Left lung (tissue), 10 donors: ENCODE data around the gene PTPRO. TPM values are rescaled to one million over a fixed set of nuclear protein-coding genes. Genes with fewer than 3 reads are reported as not detected.

Experiments
- ATAC-seq: fragments of 200-7000 bp; cut with Tn5 transposase; one replicate; pipeline ENCODE4 v1.9.1; 2020; ENCODE audit warnings: moderate library complexity
- DNase-seq, 4 donors: peaks; one replicate each; pipeline ENCODE4 v3.0.0-alpha.2; 2013 to 2020
- H3K27ac ChIP-seq, 2 donors: fragments of 200-600 bp; sonication (generic) in 1 of 2; one replicate each; pipeline versions ENCODE4 v1.5.0 to v1.8.0; 2020 to 2021
- H3K27me3 ChIP-seq, 2 donors: fragments of 200-600 bp; sonication (generic) in 1 of 2; one replicate each; pipeline versions ENCODE4 v1.5.0 to v1.8.0; 2020 to 2021
- H3K36me3 ChIP-seq, 2 donors: fragments of 200-600 bp; sonication (generic) in 1 of 2; one replicate each; pipeline versions ENCODE4 v1.5.0 to v1.8.0; 2020 to 2021
- H3K4me1 ChIP-seq, 2 donors: fragments of 200-600 bp; one replicate each; pipeline ENCODE4 v1.8.0; 2021
- H3K4me3 ChIP-seq, 2 donors: fragments of 200-600 bp; sonication (generic) in 1 of 2; one replicate each; pipeline versions ENCODE4 v1.5.0 to v1.8.0; 2020 to 2021; ENCODE audit warnings: mild to moderate bottlenecking in 1 of 2
- H3K9me3 ChIP-seq, 2 donors: fragments of 200-600 bp; sonication (generic) in 1 of 2; one replicate each; pipeline versions ENCODE4 v1.5.0 to v1.8.0; 2020 to 2021
- CTCF ChIP-seq, 2 donors: fragments of 200-600 bp; sonication (generic) in 1 of 2; IDR thresholded peaks; one replicate each; pipeline versions ENCODE4 v1.5.0 to v1.8.0; 2021; ENCODE audit warnings: antibody characterized with exemption in 2 of 2
- intact Hi-C, 2 donors: fragments of 100-400 bp; cut with DNase I; formaldehyde crosslinking; loops; one replicate each; pipeline versions ENCODE4 v1.11.2 to v1.14.2; 2022
- polyA plus RNA-seq, 6 donors: library from polyadenylated mRNA; unstranded; fragments of 120-200 nt; gene quantifications; one replicate each; pipeline ENCODE4 v1.2.1, GENCODE V29; 2013; ENCODE audit not compliant: insufficient read length in 6 of 6
- total RNA-seq, 2 donors: library from RNA; stranded (reverse); fragmentation: NEBNext Ultra II Directional; extraction: Animal tissue kit (Norgen Biotek cat#: 25700); gene quantifications; one replicate each; pipeline ENCODE4 v1.2.1, GENCODE V29; 2021
- donor health status: DM: no; HTN: yes; CAD: no.
- donor health status: DM: no; HTN: no; CAD: no.

PTPRO gene
- total and polyA plus RNA-seq, 8 donors: 1.1 to 11.9 (median 1.7) TPM

DNA sequence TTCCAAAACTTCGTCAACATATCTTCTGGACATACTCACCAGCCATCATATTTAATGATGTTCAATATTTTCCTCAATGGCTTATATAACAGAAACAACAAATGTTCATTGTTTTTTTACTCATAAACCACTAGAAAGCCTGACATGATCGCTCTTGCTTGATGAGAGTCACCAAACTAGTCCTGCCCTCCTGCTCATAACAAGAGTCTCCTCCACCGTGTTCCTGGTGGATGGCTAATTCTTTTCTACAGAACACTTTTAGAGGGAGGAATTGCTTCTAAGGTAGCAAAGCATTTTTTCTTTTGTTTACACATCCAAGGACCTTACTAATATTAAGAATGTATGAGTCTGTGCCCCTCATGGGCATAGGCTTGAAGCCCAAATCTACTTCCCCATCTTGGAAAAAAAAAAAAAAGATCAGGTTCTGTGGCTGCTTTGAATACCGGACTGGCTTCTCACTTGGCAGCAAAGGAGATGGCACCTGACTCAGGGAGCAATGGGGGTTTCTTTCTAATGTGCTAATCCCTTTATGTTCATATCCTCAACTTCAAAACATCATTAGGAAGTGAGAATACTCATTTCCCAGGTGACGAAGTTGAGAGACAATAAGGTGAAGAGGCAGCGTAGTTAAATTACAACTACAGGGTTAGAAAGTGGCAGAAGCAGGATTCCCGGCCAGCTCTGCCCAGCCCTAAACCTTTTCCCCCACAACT is 278.1 kb downstream of the PTPRO start:
- H3K36me3 ChIP-seq: no peaks in the 10 kb centered on the region
- DNase-seq (no peak), ATAC-seq (no peak)
- no peak overlapping the region for H3K27ac ChIP-seq
- intact Hi-C loops: no loop called here
- no peaks in the 10 kb centered on the region for H3K27me3 ChIP-seq
- H3K4me3 ChIP-seq: no peak overlapping the region
- H3K9me3 ChIP-seq: no peaks in the 10 kb centered on the region
- peaks cover 8 to 21% of the 10 kb centered on the region in 2 donors for H3K4me1 ChIP-seq
- TF ChIP-seq CTCF (IDR thresholded peaks at IDR 0.05): no peak

DNA sequence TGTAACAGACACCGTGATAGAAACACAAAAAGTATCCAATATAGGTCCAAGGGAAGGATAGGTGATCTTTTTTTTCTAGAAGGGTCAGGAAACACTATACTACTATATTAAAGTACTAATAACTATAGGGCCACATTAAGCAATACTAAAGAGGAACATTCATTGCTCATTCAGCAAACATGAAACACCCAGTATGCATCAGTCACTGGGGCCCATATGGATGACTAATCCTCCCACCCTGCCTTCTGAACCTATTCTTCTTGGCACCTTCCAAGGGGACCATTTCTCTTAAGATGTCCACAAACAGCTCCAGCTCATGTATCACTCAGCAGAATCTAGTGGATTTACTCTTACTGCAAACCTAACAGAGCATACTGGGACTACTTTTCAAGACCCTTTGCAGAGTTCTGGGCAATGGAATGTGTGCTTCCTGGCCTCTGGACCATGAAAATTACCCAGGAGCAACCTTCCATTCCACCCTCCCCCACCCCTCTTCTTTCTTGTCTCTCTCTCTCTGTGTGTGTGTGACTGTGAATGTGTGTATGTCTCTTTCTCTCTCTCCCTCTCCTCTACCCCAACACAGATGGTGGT is 279.0 kb downstream of the PTPRO start:
- TF ChIP-seq CTCF (IDR thresholded peaks at IDR 0.05): no peak
- intact Hi-C loops: no loop called here
- Histone ChIP-seq H3K27ac (no peak overlapping the region), H3K4me1 (peaks cover 6 to 21% of the 10 kb centered on the region in 2 donors), H3K27me3 (no peaks in the 10 kb centered on the region), H3K9me3 (no peaks in the 10 kb centered on the region), H3K36me3 (no peaks in the 10 kb centered on the region), H3K4me3 (no peak overlapping the region)
- peak; percentile 53 for ATAC-seq
- no peak for DNase-seq

DNA sequence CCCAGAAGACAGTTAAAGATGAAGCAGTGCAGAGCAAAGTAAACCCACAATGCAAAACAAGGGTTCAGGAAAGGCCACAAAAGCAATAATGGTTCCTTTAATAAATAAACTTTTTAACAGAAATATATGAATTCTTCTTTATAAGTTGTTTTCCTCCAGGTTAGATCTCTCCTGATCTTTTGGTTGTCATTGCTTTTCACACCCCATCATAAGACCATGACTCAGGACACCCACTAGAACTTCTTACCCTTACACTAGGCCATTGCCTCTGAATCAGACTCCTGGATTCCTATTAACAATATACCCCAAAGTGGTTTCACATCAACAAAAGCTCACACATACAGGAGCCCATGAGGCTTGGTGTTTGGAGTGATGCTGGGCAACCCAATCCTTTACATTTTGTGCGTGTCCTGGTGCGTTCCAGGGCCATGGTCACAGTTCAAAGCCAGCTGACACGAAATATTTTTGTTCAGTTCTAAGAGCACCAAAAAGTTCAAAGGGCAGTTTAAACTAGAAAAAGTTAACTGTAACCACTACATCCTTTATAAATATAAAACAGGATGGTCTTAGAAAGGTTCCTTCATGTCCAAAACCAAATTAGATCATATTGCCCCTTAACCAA is 279.9 kb downstream of the PTPRO start:
- Histone ChIP-seq H3K4me1 (peaks cover 4 to 21% of the 10 kb centered on the region in 2 donors), H3K27ac (no peak overlapping the region), H3K27me3 (no peaks in the 10 kb centered on the region), H3K9me3 (no peaks in the 10 kb centered on the region), H3K36me3 (no peaks in the 10 kb centered on the region), H3K4me3 (no peak overlapping the region)
- intact Hi-C loops: no loop called here
- DNase-seq (no peak), ATAC-seq (no peak)
- TF ChIP-seq CTCF (IDR thresholded peaks at IDR 0.05): no peak

DNA sequence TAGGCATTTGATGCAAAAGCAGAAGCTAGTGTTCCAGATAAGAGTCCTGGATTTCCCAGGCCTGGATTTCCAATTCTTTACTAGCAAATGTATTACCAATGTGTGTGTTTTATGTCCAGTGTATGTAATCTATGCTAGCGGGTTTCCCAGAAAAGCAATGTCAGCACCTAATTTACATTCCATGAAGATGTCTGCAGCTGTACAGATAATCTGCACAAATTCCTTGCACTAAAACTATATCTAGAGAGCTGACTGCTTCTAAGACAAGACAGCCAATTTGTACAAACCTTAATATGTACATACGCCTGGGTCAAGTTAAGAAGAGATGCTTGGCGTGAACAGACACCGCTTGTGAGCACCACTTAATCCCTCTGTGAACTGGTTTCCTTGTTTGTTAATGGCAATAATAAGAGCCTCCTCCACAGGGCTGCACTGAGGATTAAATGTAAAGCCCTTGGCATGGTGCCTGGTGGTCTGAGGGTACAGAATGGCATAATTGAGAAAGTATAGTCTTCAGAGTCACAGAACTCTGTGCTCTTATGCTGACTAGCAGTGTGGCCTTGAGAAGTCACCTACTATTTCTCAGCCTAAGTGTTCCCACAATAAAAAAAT is 281.3 kb downstream of the PTPRO start:
- no peak for TF ChIP-seq CTCF (IDR thresholded peaks at IDR 0.05)
- no peaks in the 10 kb centered on the region for H3K9me3 ChIP-seq
- intact Hi-C loops: no loop called here
- H3K27me3 ChIP-seq: no peaks in the 10 kb centered on the region
- DNase-seq (peak in 2 of 4 donors; percentile 32 to 56), ATAC-seq (no peak)
- H3K4me1 ChIP-seq: peaks cover 4 to 21% of the 10 kb centered on the region in 2 donors
- no peak overlapping the region for H3K27ac ChIP-seq
- H3K36me3 ChIP-seq: no peaks in the 10 kb centered on the region
- H3K4me3 ChIP-seq: no peak overlapping the region
